Activated T-helper 17 cell treated with anti-CD3 and anti-CD28 coated beads, Interleukin-2, amount 50 U/mL, for 72 hours (primary cell): ENCODE results near the gene PRAME. TPM values are rescaled to one million over a fixed set of nuclear protein-coding genes. Genes with fewer than 3 reads are reported as not detected.
"Not testable (repeated sequence)": the region's sequence is repeated elsewhere in the genome, so short reads cannot be mapped to it uniquely, and the experiment has no call there.

Experiments
- ATAC-seq: fragments of 150-1000 bp; cut with Tn5 transposase; replicated peaks from 2 replicates; pipeline ENCODE4 v1.10.0; 2021; ENCODE audit warnings: mild to moderate bottlenecking, moderate library complexity
- H3K27ac Mint-ChIP-seq: one replicate; pipeline ENCODE4 v1.8.0; 2022; ENCODE audit warnings: mixed read lengths
- H3K27me3 Mint-ChIP-seq: one replicate; pipeline ENCODE4 v1.8.0; 2022; ENCODE audit warnings: mixed read lengths
- H3K36me3 Mint-ChIP-seq: one replicate; pipeline ENCODE4 v1.8.0; 2022; ENCODE audit warnings: low read depth, mild to moderate bottlenecking, mixed read lengths
- H3K4me1 Mint-ChIP-seq: one replicate; pipeline ENCODE4 v1.8.0; 2022; ENCODE audit warnings: mixed read lengths
- H3K4me3 Mint-ChIP-seq: one replicate; pipeline ENCODE4 v1.8.0; 2022; ENCODE audit warnings: mild to moderate bottlenecking, mixed read lengths
- H3K9me3 Mint-ChIP-seq: one replicate; pipeline ENCODE4 v1.8.0; 2022; ENCODE audit warnings: mixed read lengths
- total RNA-seq, 2 donors: library from RNA; stranded (reverse); gene quantifications; one replicate each; pipeline ENCODE4 v1.2.3, GENCODE V29; 2022

Gene PRAME
- total RNA-seq, 2 donors from 2014 or later: not detected

DNA sequence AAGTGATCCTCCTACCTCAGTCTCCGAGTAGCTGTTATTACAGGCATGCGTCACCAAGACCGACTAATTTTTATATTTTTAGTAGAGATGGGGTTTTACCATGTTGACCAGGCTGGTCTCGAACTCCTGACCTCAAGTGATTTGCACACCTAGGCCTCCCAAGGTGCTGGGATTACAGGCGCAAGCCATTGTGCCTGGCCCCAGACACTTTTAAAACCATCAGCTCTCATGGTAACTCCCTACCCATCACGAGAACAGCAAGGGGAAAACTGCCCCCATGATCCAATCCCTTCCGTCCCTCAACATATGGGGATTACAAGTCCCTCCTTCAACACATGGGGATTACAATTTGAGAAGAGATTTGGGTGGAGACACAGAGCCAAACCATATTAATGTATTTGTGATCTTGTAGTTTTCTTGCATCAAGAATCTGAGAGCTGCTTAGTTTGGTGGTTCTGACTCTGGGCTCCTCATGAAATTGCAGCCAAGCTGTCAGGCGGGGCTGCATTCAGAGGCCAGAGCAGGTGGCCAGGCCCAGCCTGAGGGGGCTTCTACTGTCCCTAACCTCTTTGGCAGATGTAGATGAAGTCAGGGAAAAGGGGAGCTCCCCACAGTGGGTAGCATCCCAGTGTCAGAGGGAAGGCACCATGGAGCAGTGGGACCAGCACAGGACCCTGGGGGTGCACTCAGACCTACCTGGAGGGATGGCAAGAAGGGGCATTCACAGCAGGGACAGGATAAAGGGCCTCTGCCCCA, 31.2 kb upstream of the PRAME start:
- Mint-ChIP-seq H3K36me3 (no peaks in the 10 kb centered on the region), H3K4me1 (no peaks in the 10 kb centered on the region), H3K27ac (no peak overlapping the region), H3K27me3 (peaks cover 18% of the 10 kb centered on the region), H3K4me3 (no peak overlapping the region), H3K9me3 (no peaks in the 10 kb centered on the region)
- no peak for ATAC-seq

DNA sequence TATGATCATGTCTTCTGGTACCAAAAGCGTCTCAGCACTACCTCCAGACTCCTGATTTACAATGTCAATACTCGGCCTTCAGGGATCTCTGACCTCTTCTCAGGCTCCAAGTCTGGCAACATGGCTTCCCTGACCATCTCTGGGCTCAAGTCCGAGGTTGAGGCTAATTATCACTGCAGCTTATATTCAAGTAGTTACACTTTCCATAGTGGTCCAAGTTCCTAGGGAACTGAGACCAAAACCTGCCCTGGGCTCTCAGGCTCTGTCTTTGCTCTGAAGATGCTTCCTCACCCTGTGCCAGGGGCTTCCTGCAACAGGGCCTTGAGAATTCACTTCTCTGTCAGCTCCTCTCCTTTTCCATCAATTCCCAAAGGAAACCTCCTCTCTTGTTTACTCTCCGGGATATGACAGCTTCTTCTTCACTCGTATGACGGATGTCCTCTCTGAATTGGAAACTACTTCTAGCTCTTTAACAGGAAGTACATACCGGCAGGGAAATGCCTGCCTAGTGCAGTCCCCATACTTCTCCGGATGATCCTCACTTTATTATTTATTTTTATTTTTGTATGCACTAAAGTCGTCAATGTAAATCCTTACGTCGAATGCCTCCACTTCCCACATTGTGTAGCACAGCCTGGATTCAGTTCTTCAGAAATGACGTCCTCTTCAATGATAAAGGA, 29.6 kb upstream of the PRAME start:
- Mint-ChIP-seq H3K9me3 (no peaks in the 10 kb centered on the region), H3K4me3 (no peak overlapping the region), H3K27me3 (peaks cover 17% of the 10 kb centered on the region), H3K4me1 (no peaks in the 10 kb centered on the region), H3K27ac (no peak overlapping the region), H3K36me3 (no peaks in the 10 kb centered on the region)
- no peak for ATAC-seq

DNA sequence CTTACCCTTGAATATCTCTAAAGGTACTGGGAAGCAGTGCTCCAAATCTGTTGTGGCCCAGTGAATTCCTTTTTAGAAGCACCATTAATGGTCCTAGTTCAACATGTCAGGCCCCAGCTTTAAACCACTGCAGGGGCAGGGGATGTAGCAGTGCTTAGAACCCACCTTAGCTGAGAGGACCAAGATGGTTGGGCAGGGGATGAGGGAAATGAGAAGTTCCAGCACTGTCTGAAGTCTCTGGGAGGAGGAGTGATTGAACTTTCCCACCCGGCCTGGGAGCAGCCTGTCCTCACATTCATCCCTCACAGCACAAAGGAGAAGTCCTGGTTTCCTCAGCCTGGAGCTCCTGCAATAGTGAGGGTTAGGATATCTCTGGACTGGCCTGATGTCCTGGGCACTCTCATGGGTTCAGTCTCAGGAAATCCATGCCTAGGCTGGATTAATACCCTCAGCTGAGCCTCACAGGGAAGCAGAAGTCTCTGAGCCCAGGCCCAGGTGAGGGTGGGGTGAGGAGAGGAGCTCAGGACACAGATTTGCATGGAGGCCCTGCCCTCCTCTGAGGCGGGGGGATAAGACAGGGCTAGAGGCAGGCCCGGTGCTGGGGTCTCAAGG, 28.6 kb upstream of the PRAME start:
- H3K9me3 Mint-ChIP-seq: no peaks in the 10 kb centered on the region
- H3K27me3 Mint-ChIP-seq: peaks cover 20% of the 10 kb centered on the region
- ATAC-seq: no peak
- no peaks in the 10 kb centered on the region for H3K36me3 Mint-ChIP-seq
- no peaks in the 10 kb centered on the region for H3K4me1 Mint-ChIP-seq
- no peak overlapping the region for H3K4me3 Mint-ChIP-seq
- no peak overlapping the region for H3K27ac Mint-ChIP-seq

DNA sequence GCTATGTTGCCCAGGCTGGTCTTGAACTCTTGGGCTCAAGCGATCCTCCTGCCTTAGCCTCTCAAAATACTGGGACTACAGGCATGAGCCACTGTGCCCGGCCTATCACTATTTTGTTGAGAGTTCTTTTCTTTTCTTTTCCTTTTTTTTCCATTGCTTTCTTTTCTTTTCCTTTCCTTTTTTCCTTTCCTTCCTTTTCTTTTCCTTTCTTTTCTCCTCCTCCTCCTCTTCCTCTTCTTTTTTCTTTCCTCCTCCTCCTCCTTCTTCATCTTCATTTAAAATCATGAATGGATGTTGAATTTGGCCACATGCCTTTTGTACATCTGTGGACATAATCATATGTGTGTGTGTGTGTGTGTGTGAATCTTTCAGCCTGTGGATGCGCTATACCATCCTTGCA, 25.7 kb upstream of the PRAME start:
- Mint-ChIP-seq H3K27me3 (peaks cover 24% of the 10 kb centered on the region), H3K9me3 (no peaks in the 10 kb centered on the region), H3K4me1 (no peaks in the 10 kb centered on the region), H3K4me3 (no peak overlapping the region), H3K36me3 (no peaks in the 10 kb centered on the region), H3K27ac (no peak overlapping the region)
- ATAC-seq: no peak

DNA sequence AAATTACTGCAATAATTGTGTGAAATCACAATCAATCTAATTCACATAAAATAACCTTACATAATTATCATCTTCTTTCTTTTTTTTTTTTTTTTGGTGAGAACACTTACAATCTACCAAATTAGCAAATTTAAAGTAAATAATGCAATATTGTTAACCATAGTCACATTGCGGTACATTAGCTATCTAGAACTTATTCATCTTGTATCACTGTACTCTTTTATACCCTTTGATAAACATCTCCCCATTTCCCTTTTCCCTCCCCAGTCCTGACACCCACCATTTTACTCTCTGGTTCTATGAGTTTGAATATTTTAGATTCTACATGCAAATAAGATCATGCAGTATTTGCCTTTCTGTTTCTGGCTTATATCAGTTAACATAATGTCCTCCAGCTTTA, 24.0 kb upstream of the PRAME start:
- no peak for ATAC-seq
- no peaks in the 10 kb centered on the region for H3K4me1 Mint-ChIP-seq

DNA sequence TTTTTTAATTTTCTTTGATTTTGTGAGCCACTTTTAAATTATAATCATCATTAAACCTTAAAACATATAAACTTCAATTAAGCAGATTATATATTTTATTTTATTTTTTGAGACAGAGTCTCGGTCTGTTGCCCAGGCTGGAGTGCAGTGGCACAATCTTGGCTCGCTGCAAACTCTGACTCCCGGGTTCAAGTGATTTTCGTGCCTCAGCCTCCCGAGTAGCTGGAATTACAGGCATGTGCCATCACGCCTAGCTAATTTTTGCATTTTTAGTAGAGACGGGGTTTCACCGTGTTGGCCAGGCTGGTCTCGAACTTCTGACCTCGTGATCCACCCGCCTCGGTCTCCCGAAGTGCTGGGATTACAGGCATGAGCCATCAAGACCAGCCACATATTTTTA, 22.5 kb upstream of the PRAME start:
- H3K36me3 Mint-ChIP-seq, H3K27ac Mint-ChIP-seq, ATAC-seq, H3K9me3 Mint-ChIP-seq, H3K4me1 Mint-ChIP-seq, H3K4me3 Mint-ChIP-seq: not testable (repeated sequence)
- H3K27me3 Mint-ChIP-seq: peaks cover 18% of the 10 kb centered on the region

More for the DNA sequence above, 24.0 kb upstream of the PRAME start:
- Mint-ChIP-seq H3K36me3 (no peaks in the 10 kb centered on the region), H3K9me3 (no peaks in the 10 kb centered on the region), H3K4me3 (no peak overlapping the region), H3K27ac (no peak overlapping the region), H3K27me3 (peaks cover 18% of the 10 kb centered on the region)

DNA sequence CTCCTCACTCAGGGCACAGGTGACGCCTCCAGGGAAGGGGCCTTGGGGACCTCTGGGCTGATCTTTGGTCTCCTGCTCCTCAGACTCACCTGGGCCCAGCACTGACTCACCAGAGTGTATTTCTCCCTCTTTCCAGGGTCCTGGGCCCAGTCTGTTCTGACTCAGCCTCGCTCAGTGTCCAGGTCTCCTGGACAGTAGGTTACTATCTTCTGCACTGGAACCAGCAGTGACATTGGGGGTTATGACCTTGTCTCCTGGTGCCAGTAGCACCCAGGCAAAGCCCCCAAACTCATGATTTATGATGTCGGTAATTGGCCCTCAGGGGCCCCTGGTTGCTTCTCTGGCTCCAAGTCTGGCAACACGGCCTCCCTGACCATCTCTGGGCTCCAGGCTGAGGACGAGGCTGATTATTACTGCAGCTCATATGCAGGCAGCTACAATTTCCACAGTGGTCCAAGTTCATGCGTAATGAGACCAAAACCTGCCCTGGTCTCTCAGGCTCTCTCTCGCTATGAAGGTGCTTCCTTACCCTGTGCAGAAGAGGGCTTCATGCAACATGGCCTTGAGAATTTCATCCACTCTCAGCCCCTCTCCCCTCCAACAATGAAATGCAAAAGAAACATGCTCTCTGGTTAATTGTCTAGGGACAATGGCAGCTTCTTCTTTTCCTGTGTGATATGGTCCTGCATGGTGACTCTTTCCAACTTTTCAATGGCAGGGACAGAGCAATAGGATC, 21.0 kb upstream of the PRAME start:
- H3K4me1 Mint-ChIP-seq: no peaks in the 10 kb centered on the region
- ATAC-seq: no peak

DNA sequence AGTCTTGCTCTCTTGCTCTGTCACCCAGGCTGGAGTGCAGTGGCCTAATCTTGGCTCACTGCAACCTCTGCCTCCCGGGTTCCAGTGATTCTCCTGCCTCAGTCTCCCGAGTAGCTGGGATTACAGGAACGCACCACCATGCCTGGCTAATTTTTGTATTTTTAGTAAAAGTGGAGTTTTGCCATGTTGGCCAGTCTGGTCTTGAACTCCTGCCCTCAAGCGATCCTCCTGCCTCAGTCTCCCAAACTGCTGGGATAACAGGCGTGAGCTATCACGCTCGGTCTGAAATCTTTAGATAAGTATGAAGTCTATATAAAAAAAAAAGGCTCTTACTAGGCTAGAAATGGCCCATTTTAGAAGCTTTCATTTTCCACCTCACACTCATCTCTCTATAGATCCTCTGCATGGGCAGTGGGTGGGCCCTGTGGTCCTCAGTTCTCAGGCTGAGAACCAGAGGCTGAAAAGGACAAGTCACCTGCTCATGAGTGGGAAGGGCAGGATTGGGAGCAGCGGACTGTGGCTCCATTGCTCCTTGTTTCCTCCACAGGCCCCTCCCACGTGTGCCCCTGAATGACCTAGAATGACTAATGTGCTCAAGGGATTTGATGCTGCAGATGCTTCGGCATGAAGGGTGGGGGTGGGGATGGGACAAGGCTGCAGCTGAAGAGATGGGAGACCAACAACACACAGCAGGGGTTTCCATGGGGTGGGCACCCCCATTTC, 19.8 kb upstream of the PRAME start:
- H3K4me1 Mint-ChIP-seq: no peaks in the 10 kb centered on the region
- ATAC-seq: no peak
- H3K27me3 Mint-ChIP-seq: peaks cover 19% of the 10 kb centered on the region
- no peak overlapping the region for H3K4me3 Mint-ChIP-seq
- H3K36me3 Mint-ChIP-seq: no peaks in the 10 kb centered on the region
- no peak overlapping the region for H3K27ac Mint-ChIP-seq
- H3K9me3 Mint-ChIP-seq: no peaks in the 10 kb centered on the region

More for the DNA sequence above, 21.0 kb upstream of the PRAME start:
- Mint-ChIP-seq H3K4me3 (no peak overlapping the region), H3K27ac (no peak overlapping the region), H3K9me3 (no peaks in the 10 kb centered on the region), H3K27me3 (peaks cover 19% of the 10 kb centered on the region), H3K36me3 (no peaks in the 10 kb centered on the region)

DNA sequence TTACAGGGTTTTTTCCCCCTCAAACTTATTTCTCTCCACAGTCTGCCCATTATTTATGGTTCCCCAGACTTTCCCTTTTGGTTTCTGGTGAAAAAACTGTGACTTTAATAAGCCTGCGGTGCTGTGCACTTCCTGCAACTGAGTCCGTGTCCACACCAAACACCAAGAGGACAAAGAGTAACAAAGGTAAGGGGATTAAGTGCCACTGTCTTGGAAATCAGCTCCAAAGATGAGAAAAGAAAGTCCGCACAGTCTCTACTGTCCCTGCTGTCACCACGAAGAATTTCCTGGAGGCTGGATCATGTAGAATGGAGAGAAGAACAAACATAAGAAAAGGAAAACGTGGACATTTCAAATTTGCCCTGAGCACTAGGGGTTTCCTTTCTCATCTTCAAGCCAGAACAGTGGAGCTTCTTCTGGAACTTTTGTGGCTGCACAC, 17.9 kb upstream of the PRAME start:
- ATAC-seq: no peak
- no peak overlapping the region for H3K27ac Mint-ChIP-seq
- H3K4me3 Mint-ChIP-seq: no peak overlapping the region
- peaks cover 13% of the 10 kb centered on the region for H3K27me3 Mint-ChIP-seq
- H3K36me3 Mint-ChIP-seq: no peaks in the 10 kb centered on the region
- H3K9me3 Mint-ChIP-seq: no peaks in the 10 kb centered on the region
- H3K4me1 Mint-ChIP-seq: no peaks in the 10 kb centered on the region

DNA sequence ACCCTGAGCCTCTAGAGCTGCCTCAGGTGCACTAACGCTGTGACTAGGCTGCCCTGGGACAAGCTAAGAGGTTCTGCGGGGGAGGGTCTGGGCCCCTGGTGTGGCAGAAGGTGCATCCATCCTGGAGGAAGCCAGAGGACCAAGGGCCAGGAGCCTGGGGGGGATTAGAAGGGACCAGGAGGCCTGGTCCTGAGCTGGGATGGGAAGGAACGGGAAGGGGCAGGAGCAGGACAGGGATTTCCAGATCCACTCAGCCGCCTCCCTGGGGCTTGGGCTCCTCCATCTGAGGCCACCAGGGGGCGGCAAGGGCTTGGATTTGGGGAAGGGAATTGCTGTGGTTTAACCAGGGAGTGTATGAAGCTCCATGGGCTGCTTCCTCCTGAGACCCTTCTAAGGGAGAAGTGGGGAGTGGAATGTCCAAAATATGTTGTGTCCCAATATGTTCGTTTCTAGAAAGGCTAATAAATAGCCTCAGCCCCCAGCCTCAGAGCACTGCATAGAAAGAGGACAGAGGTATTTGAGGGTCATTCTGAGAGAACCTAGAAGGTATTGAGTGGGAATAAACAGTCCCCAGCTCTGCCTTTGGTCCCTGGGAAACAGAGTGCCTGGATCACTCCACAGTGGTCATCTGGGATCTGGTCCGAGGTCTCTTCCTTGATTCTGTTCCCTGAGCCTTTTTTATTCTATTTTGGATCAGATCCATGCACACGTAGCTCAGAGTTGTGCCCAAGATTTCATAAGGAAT, 17.4 kb upstream of the PRAME start:
- Mint-ChIP-seq H3K27ac (no peak overlapping the region), H3K4me3 (no peak overlapping the region), H3K36me3 (no peaks in the 10 kb centered on the region), H3K4me1 (no peaks in the 10 kb centered on the region), H3K27me3 (peaks cover 19% of the 10 kb centered on the region), H3K9me3 (no peaks in the 10 kb centered on the region)
- no peak for ATAC-seq

DNA sequence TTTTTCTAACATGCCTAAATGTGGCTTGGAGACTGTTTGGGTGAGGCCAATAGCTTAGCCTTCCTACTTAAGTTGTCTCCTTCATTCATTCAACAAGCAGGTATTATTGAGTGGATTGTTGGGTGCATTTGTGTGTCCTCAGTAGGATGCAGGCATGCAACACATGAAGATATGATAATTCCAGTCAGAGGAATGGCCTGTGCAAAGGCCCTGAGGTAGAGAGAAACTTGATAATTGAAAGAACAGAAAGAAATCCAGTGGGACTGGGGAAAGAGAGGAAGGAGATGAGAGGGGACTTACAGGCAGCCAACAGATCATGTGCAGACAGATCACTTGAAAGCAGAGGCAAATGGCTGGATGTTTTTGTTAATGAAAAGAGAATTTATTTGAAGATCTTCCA, 15.3 kb upstream of the PRAME start:
- Mint-ChIP-seq H3K36me3 (no peaks in the 10 kb centered on the region), H3K27me3 (peaks cover 29% of the 10 kb centered on the region), H3K9me3 (no peaks in the 10 kb centered on the region), H3K4me3 (no peak overlapping the region), H3K4me1 (no peaks in the 10 kb centered on the region), H3K27ac (no peak overlapping the region)
- no peak for ATAC-seq

DNA sequence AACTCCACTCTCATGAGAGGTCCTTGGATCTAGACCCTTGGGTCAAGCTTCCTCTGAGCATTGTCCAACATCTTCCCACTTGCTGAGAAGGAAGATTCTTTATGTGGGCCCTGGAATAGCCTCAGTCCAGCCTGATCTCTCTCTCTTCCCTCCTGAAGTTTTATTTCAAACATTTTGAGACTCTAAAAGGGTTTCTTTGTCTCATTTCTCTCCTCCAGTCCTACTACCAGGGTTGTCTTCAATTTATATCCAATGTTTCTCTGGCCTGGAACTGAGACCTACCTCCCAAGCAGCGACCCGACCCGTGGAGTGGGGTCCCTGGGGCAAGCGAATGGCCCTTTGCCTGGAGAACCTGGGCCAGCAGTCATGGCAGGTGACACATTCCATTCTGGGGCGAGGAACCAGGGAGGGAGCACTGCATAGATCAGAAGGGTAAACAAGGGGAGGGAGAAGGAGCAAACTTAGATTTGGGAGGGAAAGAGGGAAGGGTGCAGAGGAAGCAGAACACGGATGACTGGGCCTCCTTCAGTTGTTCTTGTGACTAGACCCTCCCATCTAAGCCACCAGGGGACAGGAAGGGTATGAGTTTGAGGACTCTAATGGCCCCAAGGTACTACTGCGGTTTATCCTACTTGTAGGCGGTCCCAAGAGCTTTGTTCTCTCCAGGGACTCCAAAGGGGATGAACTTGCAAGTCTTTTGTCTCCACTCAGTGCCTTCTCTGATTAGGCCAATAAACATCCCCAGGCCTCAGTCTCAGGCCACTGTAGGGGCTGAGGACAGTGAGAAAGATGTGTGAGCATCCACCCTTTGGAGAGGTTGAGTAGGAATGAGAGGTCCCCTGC, 14.2 kb upstream of the PRAME start:
- H3K27me3 Mint-ChIP-seq: peaks cover 38% of the 10 kb centered on the region
- H3K4me3 Mint-ChIP-seq: no peak overlapping the region
- no peaks in the 10 kb centered on the region for H3K9me3 Mint-ChIP-seq
- no peak for ATAC-seq
- no peaks in the 10 kb centered on the region for H3K4me1 Mint-ChIP-seq
- H3K27ac Mint-ChIP-seq: no peak overlapping the region
- H3K36me3 Mint-ChIP-seq: no peaks in the 10 kb centered on the region

DNA sequence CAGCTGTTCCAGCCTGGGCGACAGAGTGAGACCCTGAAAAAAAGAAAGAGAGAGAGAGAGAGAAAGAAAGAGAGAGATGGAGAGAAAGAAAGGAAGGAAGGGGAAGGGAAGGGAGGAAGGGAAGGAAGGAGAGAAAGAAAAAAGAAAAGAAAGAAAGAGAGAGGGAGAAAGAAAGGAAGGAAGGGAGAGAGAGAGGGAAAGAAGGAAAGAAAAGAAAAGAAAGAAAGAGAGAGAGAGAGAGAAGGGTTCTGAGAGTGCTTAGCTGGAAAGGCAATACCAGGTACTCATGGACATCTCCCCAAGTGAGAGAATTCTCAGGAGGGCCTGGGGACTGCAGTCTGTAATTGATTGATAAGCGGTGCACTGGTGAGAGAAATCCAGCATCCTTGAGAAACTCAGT, 12.8 kb upstream of the PRAME start:
- no peaks in the 10 kb centered on the region for H3K9me3 Mint-ChIP-seq
- no peaks in the 10 kb centered on the region for H3K36me3 Mint-ChIP-seq
- H3K4me1 Mint-ChIP-seq: no peaks in the 10 kb centered on the region
- ATAC-seq: no peak
- no peak overlapping the region for H3K4me3 Mint-ChIP-seq
- peaks cover 43% of the 10 kb centered on the region for H3K27me3 Mint-ChIP-seq
- H3K27ac Mint-ChIP-seq: no peak overlapping the region
